Transverse colon (tissue), 4 donors: ENCODE results near the gene CD300LD. TPM values are rescaled to one million over a fixed set of nuclear protein-coding genes. Genes with fewer than 3 reads are reported as not detected.

Source experiments
- DNase-seq: peaks from one replicate; pipeline ENCODE4 v3.0.0-alpha.2; 2019
- H3K27ac ChIP-seq, 4 donors: fragments of 200-600 bp; sonication (generic); 2 replicates each; pipeline ENCODE4 v1.5.1; 2016 to 2018; ENCODE audit warnings: inconsistent platforms in 4 of 4
- H3K27me3 ChIP-seq: fragments of 200-600 bp; sonication (generic); 2 replicates; pipeline ENCODE4 v1.5.1; 2017; ENCODE audit warnings: inconsistent platforms
- H3K36me3 ChIP-seq, 4 donors: fragments of 200-600 bp; sonication (generic); 2 replicates each; pipeline ENCODE4 v1.5.1; 2017 to 2019; ENCODE audit warnings: inconsistent platforms in 4 of 4
- H3K4me1 ChIP-seq, 4 donors: fragments of 200-600 bp; sonication (generic); 2 replicates each; pipeline ENCODE4 v1.5.1; 2017 to 2020; ENCODE audit warnings: inconsistent platforms in 4 of 4
- H3K4me3 ChIP-seq, 4 donors: fragments of 200-600 bp; sonication (generic); 1 replicate in 1 of 4; 2 replicates in 3 of 4; pipeline versions ENCODE4 v1.5.1 to v1.6.1; 2017 to 2019; ENCODE audit warnings: inconsistent platforms in 4 of 4
- H3K9me3 ChIP-seq, 2 donors: fragments of 200-600 bp; sonication (generic); 2 replicates each; pipeline ENCODE4 v1.5.1; 2017 to 2019; ENCODE audit warnings: inconsistent platforms in 2 of 2
- EP300 ChIP-seq: sonication (generic); formaldehyde crosslinking; IDR thresholded peaks from one replicate; pipeline ENCODE4 v1.6.1; 2017; ENCODE audit warnings: antibody characterized with exemption, low read depth
- POLR2A ChIP-seq: fragments of 450-650 bp; IDR thresholded peaks from one replicate; pipeline ENCODE4 v1.6.1; 2016; ENCODE audit warnings: antibody characterized with exemption, mild to moderate bottlenecking, moderate library complexity
- POLR2AphosphoS5 ChIP-seq, 3 donors: sonication (generic); formaldehyde crosslinking; IDR thresholded peaks; one replicate each; pipeline ENCODE4 v1.6.1; 2016; ENCODE audit warnings: antibody characterized with exemption in 3 of 3
- WGBS, 2 donors: methylation state at CpG; one replicate each; pipeline ENCODE4 v1.1.5; 2018; ENCODE audit warnings: low coverage in 1 of 2; 5-methylcytosine and 5-hydroxymethylcytosine counted together
- in situ Hi-C, 4 donors: fragments of 200-750 bp; cut with MboI; loops; one replicate each; pipeline versions ENCODE4 v1.15.0 to v1.15.1; 2017; ENCODE audit warnings: low sequenced_read_pairs in 3 of 4, low pct_ligation_motif_present in 1 of 4, low pct_unique_long_range_greater_than_20kb in 1 of 4
- intact Hi-C: fragments of 100-400 bp; cut with DNase I; formaldehyde crosslinking; loops from one replicate; pipeline ENCODE4 v1.15.1; 2023; ENCODE audit warnings: low total_unique reads
- total RNA-seq, 4 donors: library from RNA; depleted of rRNA; stranded (reverse); fragments of >200 nt; gene quantifications; one replicate each; pipeline ENCODE4 v1.1.0, GENCODE V29; 2016
- TF ChIP-seq, protein P1 (sequence below), 5 experiments: fragments of 200-600 bp in 3 of 5; fragments of 450-650 bp in 2 of 5; sonication (generic) in 3 of 5; IDR thresholded peaks; 1 replicate in 2 of 5; 2 replicates in 3 of 5; pipeline ENCODE4 v1.5.1; 2016 to 2017; ENCODE audit warnings: antibody characterized with exemption in 5 of 5, inconsistent platforms in 3 of 5, mild to moderate bottlenecking in 2 of 5, moderate library complexity in 1 of 5

Gene CD300LD
- total RNA-seq, 4 donors from 2014 or later, result not detected

DNA sequence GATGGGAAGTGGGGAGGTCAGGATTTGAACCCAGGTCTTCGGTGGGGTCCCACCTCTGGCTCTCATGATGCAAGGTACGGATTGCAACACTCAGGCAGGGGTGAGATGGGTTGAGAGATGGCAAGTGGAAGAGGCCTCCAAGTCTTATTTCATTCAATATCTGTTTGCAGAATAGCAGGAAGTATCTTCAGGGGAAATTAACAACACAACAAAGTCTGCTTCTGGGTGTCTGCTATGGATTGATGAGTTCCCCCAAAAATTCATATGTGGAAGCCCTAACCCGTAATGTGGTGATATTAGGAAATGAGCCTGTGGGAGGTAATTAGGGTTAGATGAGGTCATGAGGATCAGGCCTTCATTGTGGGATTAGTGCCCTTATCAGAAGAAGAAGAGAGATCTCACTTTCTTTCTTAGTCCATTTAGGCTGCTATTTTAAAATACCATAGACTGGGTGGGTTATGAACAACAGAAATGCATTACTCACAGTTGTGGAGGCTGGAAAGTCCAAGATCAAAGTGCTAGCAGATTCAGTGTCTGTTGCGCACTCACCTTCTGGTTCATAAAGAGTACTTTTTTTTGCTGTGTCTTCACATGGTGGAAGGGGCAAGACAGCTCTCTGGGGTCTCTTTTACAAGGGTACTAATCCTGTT lies 20.3 kb downstream of the CD300LD start:
- 88 to 100% methylated on average over 1 to 4 of the region's 4 CpGs for WGBS, 2 donors
- no peak for DNase-seq
- in situ Hi-C loops (no loop called here), intact Hi-C loops (no loop called here)
- Histone ChIP-seq H3K4me1 (peaks cover 0 to 6% (median 4%) of the 10 kb centered on the region in 4 donors), H3K9me3 (no peaks in the 10 kb centered on the region), H3K4me3 (no peak overlapping the region), H3K36me3 (no peaks in the 10 kb centered on the region), H3K27ac (no peak overlapping the region), H3K27me3 (no peaks in the 10 kb centered on the region)
- TF ChIP-seq POLR2A (no peak), POLR2AphosphoS5 (IDR thresholded peaks at IDR 0.05) (no peak), EP300 (no peak)
- TF ChIP-seq, protein P1, sequence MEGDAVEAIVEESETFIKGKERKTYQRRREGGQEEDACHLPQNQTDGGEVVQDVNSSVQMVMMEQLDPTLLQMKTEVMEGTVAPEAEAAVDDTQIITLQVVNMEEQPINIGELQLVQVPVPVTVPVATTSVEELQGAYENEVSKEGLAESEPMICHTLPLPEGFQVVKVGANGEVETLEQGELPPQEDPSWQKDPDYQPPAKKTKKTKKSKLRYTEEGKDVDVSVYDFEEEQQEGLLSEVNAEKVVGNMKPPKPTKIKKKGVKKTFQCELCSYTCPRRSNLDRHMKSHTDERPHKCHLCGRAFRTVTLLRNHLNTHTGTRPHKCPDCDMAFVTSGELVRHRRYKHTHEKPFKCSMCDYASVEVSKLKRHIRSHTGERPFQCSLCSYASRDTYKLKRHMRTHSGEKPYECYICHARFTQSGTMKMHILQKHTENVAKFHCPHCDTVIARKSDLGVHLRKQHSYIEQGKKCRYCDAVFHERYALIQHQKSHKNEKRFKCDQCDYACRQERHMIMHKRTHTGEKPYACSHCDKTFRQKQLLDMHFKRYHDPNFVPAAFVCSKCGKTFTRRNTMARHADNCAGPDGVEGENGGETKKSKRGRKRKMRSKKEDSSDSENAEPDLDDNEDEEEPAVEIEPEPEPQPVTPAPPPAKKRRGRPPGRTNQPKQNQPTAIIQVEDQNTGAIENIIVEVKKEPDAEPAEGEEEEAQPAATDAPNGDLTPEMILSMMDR (IDR thresholded peaks at IDR 0.05), result no peak

DNA sequence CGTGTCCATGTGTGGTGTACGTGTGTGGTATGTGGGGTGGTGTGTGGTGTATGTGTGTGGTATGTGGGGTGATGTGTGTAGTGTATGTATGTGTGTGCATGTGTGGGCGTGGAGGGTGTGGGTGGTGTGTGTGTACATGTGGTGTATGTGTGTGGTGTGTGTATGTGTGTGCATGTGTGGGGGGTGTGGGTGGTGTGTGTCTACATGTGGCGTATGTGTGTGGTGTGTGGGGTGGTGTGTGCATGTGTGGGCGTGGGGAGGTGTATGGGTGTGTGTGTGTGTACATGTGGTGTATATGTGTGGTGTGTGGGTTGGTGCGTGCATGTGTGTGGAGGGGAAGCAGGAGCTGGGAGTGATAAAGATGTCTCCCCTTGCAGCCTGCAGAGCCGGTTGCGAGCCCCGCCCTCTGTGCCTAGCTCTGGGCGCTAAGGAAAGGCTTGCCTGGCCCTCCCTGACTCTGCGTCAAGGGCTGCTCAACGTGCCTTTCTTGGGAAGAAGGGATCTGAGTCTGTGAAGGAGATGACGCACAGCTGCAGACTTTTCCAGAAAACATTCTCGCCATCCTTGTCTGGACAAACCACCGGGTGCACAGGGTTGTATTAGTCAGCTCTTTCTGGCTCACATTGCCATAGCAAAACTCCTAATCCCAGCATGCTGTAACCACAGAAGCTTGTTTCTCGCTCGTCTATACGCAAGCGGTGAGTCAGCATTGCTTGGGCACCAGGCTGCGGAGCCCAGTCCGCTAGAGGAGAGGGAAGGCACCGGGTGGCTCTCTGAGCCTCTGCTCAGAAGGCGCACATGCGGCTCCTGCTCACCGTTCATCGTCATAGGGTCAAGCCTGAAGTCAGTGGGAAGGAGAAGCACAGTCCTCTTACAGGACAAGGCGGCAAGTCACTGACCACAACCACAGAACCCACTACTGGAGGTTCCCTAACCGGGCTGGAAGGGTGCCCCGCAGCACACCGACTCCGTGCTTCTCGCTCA lies 22.8 kb downstream of the CD300LD start:
- no peak overlapping the region for H3K27ac ChIP-seq
- no peaks in the 10 kb centered on the region for H3K9me3 ChIP-seq
- WGBS, 2 donors, result 65 to 100% methylated on average over 3 to 30 of the region's 32 CpGs
- peak; percentile 14 for DNase-seq
- no peaks in the 10 kb centered on the region for H3K27me3 ChIP-seq
- H3K36me3 ChIP-seq, result no peaks in the 10 kb centered on the region
- TF ChIP-seq, protein P1 (IDR thresholded peaks at IDR 0.05), result no peak
- no peak for TF ChIP-seq EP300
- no peak for TF ChIP-seq POLR2AphosphoS5 (IDR thresholded peaks at IDR 0.05)
- no peak for TF ChIP-seq POLR2A
- peaks cover 0 to 4% (median 3%) of the 10 kb centered on the region in 4 donors for H3K4me1 ChIP-seq
- in situ Hi-C loops (no loop called here), intact Hi-C loops (no loop called here)
- no peak overlapping the region for H3K4me3 ChIP-seq

DNA sequence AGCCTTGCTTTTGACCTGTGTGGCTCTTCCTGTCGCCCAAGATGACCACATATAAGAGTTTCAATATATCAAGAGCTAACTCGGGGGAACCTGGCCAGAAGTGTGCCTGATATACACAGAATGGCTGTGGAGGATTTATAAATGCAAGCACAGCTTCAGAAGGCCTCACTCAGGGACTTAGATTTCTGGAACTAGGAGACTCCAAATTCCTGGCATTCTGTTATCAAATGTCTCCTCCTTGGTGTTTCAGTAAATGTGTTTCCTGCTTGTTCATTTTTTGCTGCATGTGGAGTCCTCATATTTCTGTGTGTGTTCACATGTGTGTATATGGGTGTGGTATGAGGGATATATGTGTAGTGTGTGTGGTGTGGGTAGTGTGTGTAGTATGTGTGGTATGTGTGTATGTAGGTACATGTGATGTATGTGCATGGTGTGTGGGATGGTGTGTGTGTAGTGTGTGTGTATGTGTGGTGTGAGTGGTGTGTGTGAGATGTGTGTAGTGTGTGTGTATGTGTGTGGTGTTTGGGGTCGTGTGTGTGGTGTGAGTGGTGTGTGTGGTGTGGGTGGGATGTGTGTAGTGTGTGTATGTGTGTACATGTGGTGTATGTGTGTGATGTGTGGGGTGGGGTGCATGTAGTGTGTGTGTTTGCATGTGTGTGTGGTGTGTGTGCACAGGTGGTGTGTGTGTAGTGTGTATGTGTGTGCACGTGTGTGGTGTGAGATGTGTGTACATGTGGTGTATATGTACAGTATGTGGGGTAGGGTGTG lies 23.8 kb downstream of the CD300LD start:
- DNase-seq, result no peak
- TF ChIP-seq, protein P1 (IDR thresholded peaks at IDR 0.05), result no peak
- TF ChIP-seq POLR2AphosphoS5 (IDR thresholded peaks at IDR 0.05) (no peak), POLR2A (no peak), EP300 (no peak)
- Histone ChIP-seq H3K27ac (no peak overlapping the region), H3K9me3 (no peaks in the 10 kb centered on the region), H3K27me3 (no peaks in the 10 kb centered on the region), H3K4me3 (no peak overlapping the region), H3K4me1 (peaks cover 0 to 3% (median 0%) of the 10 kb centered on the region in 4 donors), H3K36me3 (no peaks in the 10 kb centered on the region)
- in situ Hi-C loops (no loop called here), intact Hi-C loops (no loop called here)
- 73 to 83% methylated on average over 2 to 4 of the region's 4 CpGs for WGBS, 2 donors

DNA sequence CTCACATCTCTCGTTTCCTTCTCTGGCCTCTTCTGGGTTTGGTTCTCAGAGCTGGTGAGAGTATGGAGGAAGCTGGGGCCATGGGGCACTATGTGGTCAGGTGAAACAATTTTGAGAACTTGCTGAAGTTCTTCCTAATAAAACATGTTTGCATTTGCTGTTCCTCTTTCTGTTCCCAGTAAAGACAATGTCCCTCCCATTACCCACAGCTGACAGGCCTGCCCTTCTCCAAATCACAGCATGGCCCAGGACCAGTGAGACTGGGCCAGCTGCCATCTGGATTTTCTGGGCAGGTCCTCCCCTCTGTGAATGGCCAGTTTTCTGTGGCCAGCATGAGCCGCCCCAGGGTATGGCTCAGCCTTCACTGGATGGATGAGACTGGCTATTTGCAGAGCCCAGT lies 24.7 kb downstream of the CD300LD start, which contains the start of gene CD300H:
Gene CD300H (minus strand): TSS at position 113 of the 400 bp plus-strand sequence.
- intact Hi-C loops, result no loop called here
- TF ChIP-seq, protein P1 (IDR thresholded peaks at IDR 0.05), result no peak
- TF ChIP-seq POLR2A (no peak), EP300 (no peak), POLR2AphosphoS5 (IDR thresholded peaks at IDR 0.05) (no peak)
- Histone ChIP-seq H3K9me3 (no peaks in the 10 kb centered on the region), H3K4me1 (peaks cover 0 to 3% (median 0%) of the 10 kb centered on the region in 4 donors), H3K27ac (no peak within 1 kb of the TSS), H3K4me3 (no peak within 1 kb of the TSS), H3K36me3 (no peaks in the 10 kb centered on the region), H3K27me3 (no peaks in the 10 kb centered on the region)
- no peak for DNase-seq
- in situ Hi-C loops, result no loop called here
- WGBS, 2 donors, result 86% methylated on average over 2 of the region's 2 CpGs; no CpG with 5 or more reads in 1 of the 2 donors
